H9 (cell line): ENCODE data around the gene DOCK7. TPM values are rescaled to one million over a fixed set of nuclear protein-coding genes. Genes with fewer than 3 reads are reported as not detected.

Experiments
- DNase-seq: peaks from one replicate; pipeline ENCODE4 v3.0.0-alpha.2; 2017
- H2AFZ ChIP-seq: one replicate; pipeline ENCODE4 v1.6.1; 2013; ENCODE audit warnings: mild to moderate bottlenecking, low read length, control low read depth, moderate library complexity
- H2AK5ac ChIP-seq: 2 replicates; pipeline ENCODE4 v1.6.1; 2013; ENCODE audit warnings: low read length, control low read depth, mixed read lengths; ENCODE audit not compliant: insufficient read length
- H2BK120ac ChIP-seq: one replicate; pipeline ENCODE4 v1.6.1; 2013; ENCODE audit warnings: low read depth, mild to moderate bottlenecking, low read length, control low read depth, inconsistent platforms; ENCODE audit not compliant: poor library complexity, severe bottlenecking
- H2BK12ac ChIP-seq: 2 replicates; pipeline ENCODE4 v1.6.1; 2013; ENCODE audit warnings: low read length, control low read depth, mixed read lengths, low read depth; ENCODE audit not compliant: insufficient read length
- H2BK15ac ChIP-seq: 2 replicates; pipeline ENCODE4 v1.6.1; 2013; ENCODE audit warnings: low read depth, low read length, control low read depth
- H2BK20ac ChIP-seq: one replicate; pipeline ENCODE4 v1.6.1; 2013; ENCODE audit warnings: low read depth, mild to moderate bottlenecking, low read length, control low read depth, inconsistent platforms; ENCODE audit not compliant: poor library complexity, severe bottlenecking
- H2BK5ac ChIP-seq: 2 replicates; pipeline ENCODE4 v1.6.1; 2013; ENCODE audit warnings: low read length, control low read depth, mixed read lengths; ENCODE audit not compliant: insufficient read length
- H3K14ac ChIP-seq: 2 replicates; pipeline ENCODE4 v1.6.1; 2013; ENCODE audit warnings: low read length, control low read depth; ENCODE audit not compliant: insufficient read depth
- H3K18ac ChIP-seq: 2 replicates; pipeline ENCODE4 v1.6.1; 2013; ENCODE audit warnings: low read depth, mild to moderate bottlenecking, mixed read lengths, low read length, control low read depth; ENCODE audit not compliant: insufficient read length
- H3K23ac ChIP-seq: 2 replicates; pipeline ENCODE4 v1.6.1; 2013; ENCODE audit warnings: low read length, control low read depth, mixed read lengths, low read depth; ENCODE audit not compliant: insufficient read length
- H3K23me2 ChIP-seq: 2 replicates; pipeline ENCODE4 v1.6.1; 2013; ENCODE audit warnings: low read depth, mild to moderate bottlenecking, mixed read lengths, low read length, control low read depth; ENCODE audit not compliant: insufficient read length, poor library complexity, severe bottlenecking
- H3K27ac ChIP-seq: 2 replicates; pipeline ENCODE4 v1.5.1; 2013; ENCODE audit warnings: low read length, control low read depth, mixed read lengths, low read depth; ENCODE audit not compliant: insufficient read length
- H3K27me3 ChIP-seq: 2 replicates; pipeline ENCODE4 v1.6.1; 2013; ENCODE audit warnings: low read length, control low read depth, inconsistent platforms; ENCODE audit not compliant: insufficient read depth
- H3K4ac ChIP-seq: 2 replicates; pipeline ENCODE4 v1.6.1; 2013; ENCODE audit warnings: low read depth, mild to moderate bottlenecking, control low read depth, inconsistent platforms, low read length, moderate library complexity
- H3K4me1 ChIP-seq: 2 replicates; pipeline ENCODE4 v1.6.1; 2013; ENCODE audit warnings: low read length, control low read depth, inconsistent platforms; ENCODE audit not compliant: insufficient read depth
- H3K4me2 ChIP-seq: 2 replicates; pipeline ENCODE4 v1.6.1; 2013; ENCODE audit warnings: low read length, control low read depth, mixed read lengths; ENCODE audit not compliant: insufficient read length, insufficient read depth
- H3K56ac ChIP-seq: 2 replicates; pipeline ENCODE4 v1.6.1; 2013; ENCODE audit warnings: low read depth, mild to moderate bottlenecking, mixed read lengths, low read length, control low read depth; ENCODE audit not compliant: insufficient read length
- H3K79me1 ChIP-seq: 2 replicates; pipeline ENCODE4 v1.6.1; 2013; ENCODE audit warnings: low read depth, mild to moderate bottlenecking, moderate library complexity, low read length, control low read depth, inconsistent platforms; ENCODE audit not compliant: insufficient read depth, poor library complexity, severe bottlenecking
- H3K79me2 ChIP-seq: 2 replicates; pipeline ENCODE4 v1.6.1; 2013; ENCODE audit warnings: low read length, control low read depth, inconsistent platforms; ENCODE audit not compliant: insufficient read depth
- H3K9ac ChIP-seq: 2 replicates; pipeline ENCODE4 v1.6.1; 2013; ENCODE audit warnings: low read length, control low read depth, mixed read lengths; ENCODE audit not compliant: insufficient read length; ENCODE audit errors: extremely low read depth
- H3K9me3 ChIP-seq: one replicate; pipeline ENCODE4 v1.6.1; 2013; ENCODE audit warnings: low read depth, low read length, inconsistent platforms; ENCODE audit not compliant: control insufficient read depth
- H3T11ph ChIP-seq: one replicate; pipeline ENCODE4 v1.6.1; 2013; ENCODE audit warnings: mild to moderate bottlenecking, low read length, control low read depth, inconsistent platforms
- H4K20me1 ChIP-seq: one replicate; pipeline ENCODE4 v1.6.1; 2013; ENCODE audit not compliant: control insufficient read depth, insufficient read length, insufficient read depth
- H4K5ac ChIP-seq: 2 replicates; pipeline ENCODE4 v1.6.1; 2013; ENCODE audit warnings: low read depth, mild to moderate bottlenecking, mixed read lengths, low read length, control low read depth; ENCODE audit not compliant: insufficient read length
- H4K8ac ChIP-seq: replicated peaks from 2 replicates; pipeline ENCODE4 v1.6.1; 2013; ENCODE audit warnings: low read length, control low read depth, mixed read lengths, low read depth; ENCODE audit not compliant: insufficient read length
- H4K91ac ChIP-seq: 2 replicates; pipeline ENCODE4 v1.6.1; 2013; ENCODE audit warnings: low read depth, mild to moderate bottlenecking, moderate library complexity, mixed read lengths, low read length, control low read depth; ENCODE audit not compliant: insufficient read length
- H3K27ac Mint-ChIP-seq, 3 experiments: 2 replicates in 2 of 3; 3 replicates in 1 of 3; pipeline ENCODE4 v1.8.0; 2020 to 2021; ENCODE audit warnings: mixed read lengths in 3 of 3, mild to moderate bottlenecking in 1 of 3, moderate library complexity in 1 of 3
- H3K27me3 Mint-ChIP-seq: 2 replicates; pipeline ENCODE4 v1.8.0; 2021; ENCODE audit warnings: low read depth, mild to moderate bottlenecking, moderate library complexity, mixed read lengths
- H3K36me3 Mint-ChIP-seq, 3 experiments: 2 replicates in 2 of 3; 3 replicates in 1 of 3; pipeline ENCODE4 v1.8.0; 2020 to 2021; ENCODE audit warnings: low read depth in 3 of 3, mixed read lengths in 3 of 3; ENCODE audit not compliant: insufficient read depth in 1 of 3
- H3K4me1 Mint-ChIP-seq, 2 experiments: 2 replicates each; pipeline ENCODE4 v1.8.0; 2020; ENCODE audit warnings: mixed read lengths in 2 of 2
- H3K4me3 Mint-ChIP-seq, 2 experiments: 2 replicates in 1 of 2; 3 replicates in 1 of 2; pipeline ENCODE4 v1.8.0; 2020 to 2021; ENCODE audit warnings: mild to moderate bottlenecking in 2 of 2, mixed read lengths in 2 of 2, moderate library complexity in 1 of 2
- H3K9me3 Mint-ChIP-seq, 2 experiments: 2 replicates in 1 of 2; 3 replicates in 1 of 2; pipeline ENCODE4 v1.8.0; 2020; ENCODE audit warnings: mild to moderate bottlenecking in 2 of 2, mixed read lengths in 2 of 2, moderate library complexity in 1 of 2
- CTCF ChIP-seq: fragments of 200-600 bp; sonication (generic); conservative IDR thresholded peaks from 3 replicates; pipeline ENCODE4 v1.8.0; 2021; ENCODE audit warnings: antibody characterized with exemption, mild to moderate bottlenecking
- WGBS: extraction: QIAGEN DNeasy Blood & Tissue Kit; methylation state at CpG from one replicate; pipeline ENCODE4 v1.1.7; 2013; ENCODE audit warnings: missing lambda C conversion rate, low lambda C conversion rate, mixed read lengths; ENCODE audit not compliant: insufficient read length; ENCODE audit errors: extremely low coverage; 5-methylcytosine and 5-hydroxymethylcytosine counted together
- total RNA-seq: library from RNA; stranded (reverse); gene quantifications from 2 replicates; pipeline ENCODE4 v1.2.1, GENCODE V29; 2021

Gene DOCK7
- total RNA-seq, 1 experiment from 2014 or later = 36.8 TPM

DNA sequence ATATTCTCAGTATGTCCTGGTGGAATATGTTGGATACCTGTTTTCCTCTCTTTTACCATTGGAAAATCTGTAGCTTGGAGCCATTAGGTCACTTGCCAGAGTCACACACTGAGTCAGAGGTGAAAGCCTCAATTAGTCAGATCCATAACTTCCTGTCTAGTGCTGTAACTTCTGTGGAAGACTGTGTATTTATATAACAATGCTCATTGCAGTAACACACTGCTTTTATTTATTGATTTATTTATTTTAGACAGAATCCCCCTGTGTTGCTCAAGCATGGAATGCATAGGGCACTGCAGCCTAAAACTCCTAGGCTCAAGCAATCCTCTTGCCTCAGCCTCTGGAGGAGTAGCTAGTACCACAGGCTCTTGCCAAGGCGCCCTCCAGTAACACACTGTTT, 1.3 kb upstream of the DOCK7 start:
- no peaks in the 10 kb centered on the region for H3K27me3 Mint-ChIP-seq
- Histone ChIP-seq H3K23ac (no peak overlapping the region), H2BK5ac (no peak overlapping the region), H4K8ac (no peak overlapping the region), H2BK120ac (no peak overlapping the region), H3K79me2 (peaks cover 4% of the 10 kb centered on the region), H3K14ac (no peak overlapping the region), H3K23me2 (peaks cover 8% of the 10 kb centered on the region), H3K18ac (no peak overlapping the region), H3K4me1 (0 out of 2 replicates have a peak, but pooled peaks cover 8% of the 10 kb centered on the region), H3K9ac (no peak overlapping the region), H2BK20ac (no peak overlapping the region), H3K27ac (no peak overlapping the region), H3K56ac (no peak overlapping the region), H2BK15ac (no peak overlapping the region), H2AFZ (no peak overlapping the region), H4K5ac (no peak overlapping the region), H3K27me3 (no peaks in the 10 kb centered on the region), H2AK5ac (no peak overlapping the region), H4K20me1 (no peaks in the 10 kb centered on the region), H4K91ac (no peak overlapping the region), H3K9me3 (no peaks in the 10 kb centered on the region), H3K79me1 (peaks cover 9% of the 10 kb centered on the region), H3T11ph (no peak overlapping the region), H3K4ac (no peak overlapping the region), H2BK12ac (no peak overlapping the region), H3K4me2 (peak overlapping the region; percentile 30)
- peaks cover 34 to 35% of the 10 kb centered on the region in 2 experiments for H3K4me1 Mint-ChIP-seq
- no peak for DNase-seq
- no CpG with 5 or more reads among the region's 1 CpG for WGBS
- peak overlapping the region; percentile 53 to 96 for H3K4me3 Mint-ChIP-seq
- no peak overlapping the region for H3K27ac Mint-ChIP-seq
- no peak for TF ChIP-seq CTCF
- H3K9me3 Mint-ChIP-seq = peaks cover 3 to 7% of the 10 kb centered on the region in 2 experiments
- H3K36me3 Mint-ChIP-seq = peaks cover 10 to 24% (median 12%) of the 10 kb centered on the region in 3 experiments
